GM21786 (cell line): ENCODE measurements around the gene EYS.
"Not testable (repeated sequence)": the region's sequence is repeated elsewhere in the genome, so short reads cannot be mapped to it uniquely, and the experiment has no call there.

ENCODE experiments used
- ATAC-seq: cut with Tn5 transposase; IDR thresholded peaks from one replicate; pipeline ENCODE4 v1.9.1; 2021; ENCODE audit not compliant: unreplicated experiment

EYS gene

GRCh38 chr6:64083261-64083660 lies 1623.8 kb downstream of the EYS start:
- peak; percentile 65 for ATAC-seq

- no peak for ATAC-seq
Measured at GRCh38 chr6:64081453-64081852, 1625.6 kb downstream of the EYS start.

- ATAC-seq: no peak
Measured at GRCh38 chr6:64074981-64075380, 1632.0 kb downstream of the EYS start.

- ATAC-seq: no peak
Measured at GRCh38 chr6:64072686-64073085, 1634.3 kb downstream of the EYS start.

DNA sequence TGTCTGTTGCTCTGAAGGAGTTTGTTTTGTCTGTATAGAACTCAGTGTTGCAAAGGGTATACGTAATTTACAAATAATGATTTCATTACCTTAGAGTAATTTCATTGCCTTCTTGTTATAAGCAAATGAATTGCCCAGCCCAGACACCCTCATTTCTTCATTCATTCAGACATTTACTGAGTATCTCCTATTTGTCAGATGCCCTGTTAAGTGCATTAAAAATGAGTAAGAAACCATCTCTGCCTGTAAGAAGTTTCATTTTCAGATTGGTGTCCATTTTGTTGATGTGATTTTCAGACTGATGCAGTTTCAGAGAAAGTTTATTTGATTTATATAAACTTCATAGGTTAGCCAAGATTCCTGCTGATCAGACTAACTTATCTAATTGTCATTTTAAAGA lies 1642.1 kb downstream of the EYS start:
- ATAC-seq: no peak

- no peak for ATAC-seq
Measured at GRCh38 chr6:64062960-64063683, 1643.9 kb downstream of the EYS start.

- no peak for ATAC-seq
Measured at GRCh38 chr6:64054861-64055260, 1652.2 kb downstream of the EYS start.

DNA sequence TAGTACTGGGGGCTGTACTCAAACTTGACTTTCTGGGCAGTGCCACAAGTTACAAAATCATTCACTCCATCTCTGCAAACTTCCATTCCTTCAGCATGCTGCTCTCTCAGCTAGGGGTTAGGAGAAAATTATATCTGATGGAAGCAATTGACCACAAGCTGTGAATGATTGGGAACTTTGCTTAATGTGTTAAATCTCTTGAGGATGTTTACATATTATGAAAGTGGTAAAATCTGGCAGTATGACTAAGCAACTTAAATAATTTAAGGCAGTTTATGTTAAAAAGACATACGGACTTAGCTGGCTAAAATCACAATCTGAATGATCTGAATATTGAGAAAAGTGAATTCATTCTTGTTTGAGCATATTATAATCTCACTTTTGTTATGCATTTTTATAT lies 1656.4 kb downstream of the EYS start:
- no peak for ATAC-seq

GRCh38 chr6:64049736-64050135 lies 1657.3 kb downstream of the EYS start:
- no peak for ATAC-seq

DNA sequence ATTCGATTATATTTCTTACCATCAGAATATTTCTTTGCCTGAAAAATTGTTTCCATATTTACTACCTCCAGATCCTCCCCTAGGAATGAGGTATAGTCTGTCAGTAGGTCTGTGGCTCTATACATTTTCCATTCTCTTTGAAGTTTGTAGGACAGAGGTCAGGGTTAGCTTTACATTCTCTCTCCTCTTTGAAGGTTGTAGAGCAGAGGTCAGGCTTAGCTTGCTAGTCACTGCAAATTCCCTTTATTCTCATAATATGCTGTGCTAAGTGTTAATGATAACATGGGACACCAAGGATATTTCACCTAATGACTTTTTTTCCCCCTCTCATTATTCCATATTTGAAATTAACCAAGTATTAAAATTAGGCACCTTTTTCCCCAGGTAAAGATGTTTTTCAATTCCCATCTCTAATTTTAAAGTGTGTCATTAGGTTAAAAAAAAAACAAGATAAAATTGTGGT lies 1660.2 kb downstream of the EYS start:
- ATAC-seq: no peak

DNA sequence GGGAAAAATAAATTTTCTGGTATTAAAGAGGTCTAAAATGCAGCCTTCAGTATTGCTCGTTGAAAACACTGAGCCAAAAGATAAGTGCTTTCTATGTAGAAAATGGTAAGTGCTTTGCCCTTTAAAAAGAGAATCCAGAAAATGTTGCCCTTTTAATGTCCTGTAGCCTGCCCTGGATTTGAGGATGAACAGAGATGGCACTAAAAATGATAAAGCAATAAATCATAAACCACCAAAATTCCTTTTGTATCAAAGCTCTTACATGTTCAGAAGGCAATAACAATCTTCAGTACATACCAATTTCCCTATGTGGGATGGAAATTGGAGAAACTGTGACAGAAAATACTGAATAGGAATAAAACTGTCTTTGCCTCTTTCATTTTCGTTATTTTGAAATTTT lies 1665.7 kb downstream of the EYS start:
- ATAC-seq: no peak

DNA sequence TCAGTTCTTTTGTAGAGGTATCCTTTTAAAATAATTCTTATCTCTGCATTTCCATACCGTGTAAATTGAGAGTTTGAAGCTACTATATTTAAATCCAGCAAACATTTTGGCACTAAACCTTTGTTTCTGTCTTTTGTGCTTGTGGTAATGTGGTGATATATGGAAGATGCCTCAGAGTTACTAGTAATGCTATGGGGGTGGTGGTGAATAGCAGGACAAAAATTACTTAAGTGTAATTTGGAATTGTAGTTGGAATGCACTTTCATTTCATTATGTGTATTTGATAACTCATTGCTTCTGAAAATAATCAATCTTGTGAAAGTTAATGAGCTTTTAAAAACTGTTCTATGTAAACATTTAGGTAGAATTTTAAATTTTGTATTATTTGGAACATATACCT lies 1666.9 kb downstream of the EYS start:
- ATAC-seq: no peak

DNA sequence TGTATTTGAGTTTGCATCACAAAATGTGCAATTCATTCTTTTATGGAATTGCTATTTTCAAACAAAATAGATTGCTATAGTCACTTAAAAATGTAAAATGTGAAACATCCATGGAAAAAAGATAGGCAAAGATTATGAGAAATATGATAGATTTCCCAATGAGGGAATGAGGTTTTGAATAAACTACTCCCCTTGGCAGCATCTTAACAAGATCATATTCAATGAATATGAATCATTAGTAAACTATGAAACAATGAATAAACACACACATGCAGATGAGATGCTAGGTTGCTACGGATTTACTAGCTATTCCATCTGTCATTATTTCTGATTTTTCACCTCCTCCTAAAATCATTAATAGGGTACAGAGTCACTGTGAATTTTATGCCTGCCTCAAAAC lies 1669.6 kb downstream of the EYS start:
- ATAC-seq: no peak

GRCh38 chr6:64034910-64035655 lies 1671.9 kb downstream of the EYS start:
- ATAC-seq: no peak

DNA sequence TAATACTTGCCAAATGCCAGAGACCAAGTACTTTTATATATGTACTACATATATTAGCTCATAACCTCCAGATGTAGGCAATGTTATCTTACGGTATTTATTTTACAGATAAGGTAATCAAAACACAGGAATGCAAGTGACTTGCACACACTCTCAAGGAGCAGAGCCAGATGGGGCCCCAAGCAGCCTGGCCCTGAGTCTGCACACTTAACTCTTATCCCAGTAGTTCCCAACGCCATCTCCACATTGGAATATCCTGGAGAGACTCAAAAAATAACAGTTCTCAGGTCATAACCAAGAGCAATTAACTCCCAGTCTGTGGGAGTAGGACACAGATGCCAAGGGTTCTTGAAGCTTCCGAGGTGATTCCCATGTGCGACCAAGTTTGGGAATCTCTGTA lies 1672.7 kb downstream of the EYS start:
- no peak for ATAC-seq

DNA sequence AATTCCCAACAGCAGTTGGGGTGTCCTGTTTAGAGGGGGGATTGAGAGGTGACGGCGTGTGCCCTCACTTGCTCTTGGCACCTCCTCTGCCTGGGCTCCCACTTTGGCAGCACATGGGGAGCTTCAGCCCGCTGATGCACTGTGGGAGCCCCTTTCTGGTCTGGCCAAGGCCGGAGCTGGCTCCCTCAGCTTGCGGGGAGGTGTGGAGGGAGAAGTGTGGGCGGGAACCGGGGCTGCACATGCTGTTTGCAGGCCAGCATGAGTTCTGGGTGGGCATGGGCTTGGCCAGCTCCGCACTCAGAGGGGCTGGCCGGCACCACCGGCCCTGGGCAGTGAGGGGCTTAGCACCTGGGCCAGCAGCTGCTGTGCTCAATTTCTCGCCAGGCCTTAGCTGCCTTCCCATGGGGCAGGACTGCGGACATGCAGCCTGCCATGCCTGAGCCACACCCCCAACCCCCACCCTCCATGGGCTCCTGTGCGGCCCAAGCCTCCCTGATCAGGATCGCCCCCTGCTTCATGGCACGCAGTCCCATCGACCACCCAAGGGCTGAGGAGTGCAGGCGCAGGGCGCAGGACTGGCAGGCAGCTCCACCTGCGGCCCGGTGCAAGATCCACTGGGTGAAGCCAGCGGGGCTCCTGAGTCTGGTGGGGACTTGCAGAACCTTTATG lies 1675.9 kb downstream of the EYS start:
- not testable (repeated sequence) for ATAC-seq

GRCh38 chr6:64023693-64024092 lies 1683.3 kb downstream of the EYS start:
- no peak for ATAC-seq

DNA sequence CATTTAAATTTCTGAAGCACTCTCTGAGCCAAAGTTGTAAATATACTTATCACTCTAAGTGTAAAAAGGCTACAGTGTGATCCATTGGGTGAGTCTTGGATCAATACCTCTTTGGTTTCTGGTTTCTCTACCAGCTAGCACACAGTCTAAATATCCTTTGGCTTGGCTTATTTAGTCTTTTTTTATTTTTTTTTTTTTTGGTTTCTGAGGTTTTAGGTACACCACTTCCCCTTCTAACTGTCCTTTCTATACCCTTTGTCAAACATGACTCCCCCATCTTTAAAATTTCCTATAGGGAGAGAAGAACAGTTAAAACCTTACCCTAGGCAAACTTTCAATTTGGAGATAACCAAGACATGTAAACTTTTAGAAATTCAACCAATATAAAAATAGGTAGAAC lies 1692.4 kb downstream of the EYS start:
- ATAC-seq: no peak

GRCh38 chr6:64013011-64013410 lies 1694.0 kb downstream of the EYS start:
- no peak for ATAC-seq

- ATAC-seq: no peak
Measured at GRCh38 chr6:64012351-64013001, 1694.5 kb downstream of the EYS start.

DNA sequence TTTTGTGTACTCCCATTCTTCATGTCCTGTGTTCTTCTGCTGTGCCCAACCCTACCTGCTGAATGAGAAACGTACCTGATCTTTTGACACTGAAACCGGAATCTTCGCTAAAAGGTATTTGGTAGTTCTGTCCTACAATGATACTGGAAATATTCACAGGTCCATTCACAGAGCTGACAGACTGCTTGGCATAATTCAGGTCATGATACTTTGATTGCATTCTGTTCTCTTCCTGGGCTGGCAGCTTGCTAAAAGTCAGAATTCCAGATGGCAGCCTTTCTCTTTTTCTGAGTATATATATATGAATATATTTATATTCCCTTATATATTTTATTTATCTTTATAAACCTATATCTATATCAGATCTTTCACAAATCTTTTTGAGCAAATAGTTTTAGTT lies 1696.4 kb downstream of the EYS start:
- no peak for ATAC-seq
